Measurements from ENCODE around the gene EHD1.
"Not testable (repeated sequence)": the region's sequence is repeated elsewhere in the genome, so short reads cannot be mapped to it uniquely, and the experiment has no call there.

The EHD1 gene

DNA sequence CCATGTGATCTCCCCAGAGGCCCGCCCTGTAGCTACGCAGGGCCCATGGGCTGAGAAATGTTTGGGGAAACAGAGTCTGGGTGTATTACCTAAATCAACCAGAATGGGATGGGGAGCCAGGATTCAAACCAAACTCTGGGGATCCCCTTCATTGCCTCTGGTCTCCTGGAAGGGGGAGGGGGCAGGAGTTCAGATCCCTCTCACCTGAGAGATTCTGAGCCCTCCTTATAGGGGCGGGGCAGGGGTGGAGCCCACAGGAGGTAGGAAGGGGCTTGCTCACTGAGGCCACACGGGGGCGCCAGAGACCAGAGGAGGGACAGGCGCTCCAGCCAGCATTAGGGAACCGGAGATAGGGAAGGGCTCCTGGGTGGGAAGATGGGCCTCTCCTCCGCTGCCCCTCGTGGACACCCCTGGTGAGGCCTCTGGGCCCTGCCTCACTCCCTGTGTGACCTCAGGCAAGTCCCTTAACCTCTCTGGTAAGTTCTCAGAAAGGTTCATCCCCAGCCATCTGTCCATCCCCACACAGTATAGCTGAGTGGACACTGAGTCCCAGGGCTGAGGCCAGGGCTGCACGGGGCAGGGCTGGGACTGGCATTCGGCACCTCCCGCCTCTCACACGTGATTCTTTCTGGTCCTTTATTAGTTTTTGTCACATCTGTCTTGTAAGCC lies 31.3 kb downstream of the EHD1 start:
- H3K4me3 ChIP-seq (ENCODE audit: low read depth, low read length): no peak overlapping the region

DNA sequence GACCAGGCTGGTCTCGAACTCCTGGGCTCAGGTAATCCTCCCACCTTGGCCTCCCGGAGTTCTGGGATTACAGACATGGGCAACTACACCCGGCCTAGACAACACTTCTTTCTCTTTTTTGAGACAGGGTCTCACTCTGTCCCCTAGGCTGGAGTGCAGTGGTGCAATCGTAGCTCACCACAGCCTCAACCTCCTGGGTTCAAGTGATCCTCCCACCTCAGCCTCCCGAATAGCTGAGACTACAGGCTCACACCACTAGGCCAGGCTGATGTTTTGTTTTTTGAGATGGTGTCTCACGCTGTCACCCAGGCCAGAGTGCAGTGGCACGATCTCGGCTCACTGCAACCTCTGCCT lies 32.7 kb downstream of the EHD1 start:
- H3K4me3 ChIP-seq (ENCODE audit: low read depth, low read length): not testable (repeated sequence)

More for the DNA sequence above, 31.3 kb downstream of the EHD1 start:
- TF ChIP-seq, protein P1, sequence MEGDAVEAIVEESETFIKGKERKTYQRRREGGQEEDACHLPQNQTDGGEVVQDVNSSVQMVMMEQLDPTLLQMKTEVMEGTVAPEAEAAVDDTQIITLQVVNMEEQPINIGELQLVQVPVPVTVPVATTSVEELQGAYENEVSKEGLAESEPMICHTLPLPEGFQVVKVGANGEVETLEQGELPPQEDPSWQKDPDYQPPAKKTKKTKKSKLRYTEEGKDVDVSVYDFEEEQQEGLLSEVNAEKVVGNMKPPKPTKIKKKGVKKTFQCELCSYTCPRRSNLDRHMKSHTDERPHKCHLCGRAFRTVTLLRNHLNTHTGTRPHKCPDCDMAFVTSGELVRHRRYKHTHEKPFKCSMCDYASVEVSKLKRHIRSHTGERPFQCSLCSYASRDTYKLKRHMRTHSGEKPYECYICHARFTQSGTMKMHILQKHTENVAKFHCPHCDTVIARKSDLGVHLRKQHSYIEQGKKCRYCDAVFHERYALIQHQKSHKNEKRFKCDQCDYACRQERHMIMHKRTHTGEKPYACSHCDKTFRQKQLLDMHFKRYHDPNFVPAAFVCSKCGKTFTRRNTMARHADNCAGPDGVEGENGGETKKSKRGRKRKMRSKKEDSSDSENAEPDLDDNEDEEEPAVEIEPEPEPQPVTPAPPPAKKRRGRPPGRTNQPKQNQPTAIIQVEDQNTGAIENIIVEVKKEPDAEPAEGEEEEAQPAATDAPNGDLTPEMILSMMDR (IDR thresholded peaks at IDR 0.05; ENCODE audit: borderline replicate concordance, insufficient read depth, low read depth, low read length): peak; percentile 94

DNA sequence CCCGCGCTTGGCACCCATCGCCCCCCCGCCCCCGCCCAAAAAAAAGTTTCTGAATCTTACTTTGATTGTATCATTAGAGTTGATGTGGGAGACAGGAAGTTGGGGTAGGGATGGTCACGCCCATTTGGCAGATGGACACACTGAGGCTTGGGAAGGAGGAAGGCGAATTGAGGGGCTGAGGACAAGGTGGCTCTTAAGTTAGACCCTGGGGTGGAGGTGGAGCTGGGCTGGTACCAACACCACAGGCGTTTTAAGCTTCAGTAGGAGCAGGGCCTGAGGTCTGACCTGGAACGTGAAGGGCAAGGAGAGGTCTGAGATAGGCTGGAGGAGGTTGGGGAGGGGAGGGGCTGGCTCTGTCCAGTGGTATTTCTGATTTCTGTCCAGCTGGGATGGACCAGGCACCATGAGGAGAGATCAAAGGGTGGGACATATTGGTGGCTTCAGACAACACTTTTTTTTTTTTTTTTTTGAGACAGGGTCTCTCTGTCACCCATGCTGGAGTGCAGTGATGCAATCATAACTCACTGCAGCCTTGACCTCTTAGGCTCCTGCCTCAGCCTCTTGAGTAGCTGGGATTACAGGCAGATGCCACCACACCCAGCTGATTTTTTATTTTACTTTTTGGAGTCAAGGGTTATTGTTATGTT lies 33.2 kb downstream of the EHD1 start:
- peak overlapping the region; percentile 45 for H3K4me3 ChIP-seq (ENCODE audit: low read depth, low read length)
- TF ChIP-seq, protein P1 (IDR thresholded peaks at IDR 0.05; ENCODE audit: borderline replicate concordance, insufficient read depth, low read depth, low read length): no peak

DNA sequence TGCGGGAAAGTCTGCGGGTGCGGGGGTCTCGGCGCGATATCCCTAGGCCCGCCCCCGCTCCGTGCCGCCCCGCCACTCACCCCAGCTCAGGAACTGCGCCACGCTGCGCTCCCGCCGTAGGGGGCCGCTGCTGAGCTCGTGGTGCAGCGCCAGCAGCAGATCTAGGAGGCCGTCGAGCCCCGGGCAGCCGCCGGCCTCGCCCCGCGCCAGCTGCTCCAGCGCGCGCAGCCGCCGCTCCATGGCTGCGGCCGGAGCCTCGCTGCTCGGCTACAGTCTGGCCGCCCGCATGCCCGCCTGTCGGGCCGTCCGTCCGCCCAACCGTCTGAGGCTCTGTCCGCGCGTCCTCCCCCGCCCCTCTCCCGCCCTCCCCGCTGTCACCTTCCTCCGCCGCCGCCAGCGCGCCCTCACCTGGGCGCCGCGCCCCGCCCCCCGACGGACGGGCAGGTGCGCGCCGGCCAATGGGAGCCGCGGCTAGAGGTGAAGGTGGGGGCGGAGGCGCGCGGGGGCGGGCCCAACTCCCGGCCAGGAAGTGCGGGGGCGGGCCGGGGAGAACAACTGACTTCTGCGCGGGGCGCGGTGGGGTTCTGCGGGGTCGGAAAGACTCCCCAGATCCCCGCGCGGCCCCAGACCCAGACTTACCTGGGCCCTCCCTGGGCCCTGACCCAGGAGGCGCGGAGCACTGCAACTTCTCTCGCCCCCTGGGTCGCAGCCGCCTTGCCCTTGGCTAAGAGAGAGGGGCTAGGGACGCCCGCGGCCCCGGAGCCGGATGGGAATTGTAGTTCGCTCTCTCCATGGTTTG lies 33.9 kb downstream of the EHD1 start, which contains the start of gene CDC42BPG:
Gene CDC42BPG, minus strand, starts transcription at position 324 of the 799 bp plus-strand sequence. Its CDS starts 84 bp downstream, at position 240.
- peak within 1 kb of the TSS; percentile 45 for H3K4me3 ChIP-seq (ENCODE audit: low read depth, low read length)

DNA sequence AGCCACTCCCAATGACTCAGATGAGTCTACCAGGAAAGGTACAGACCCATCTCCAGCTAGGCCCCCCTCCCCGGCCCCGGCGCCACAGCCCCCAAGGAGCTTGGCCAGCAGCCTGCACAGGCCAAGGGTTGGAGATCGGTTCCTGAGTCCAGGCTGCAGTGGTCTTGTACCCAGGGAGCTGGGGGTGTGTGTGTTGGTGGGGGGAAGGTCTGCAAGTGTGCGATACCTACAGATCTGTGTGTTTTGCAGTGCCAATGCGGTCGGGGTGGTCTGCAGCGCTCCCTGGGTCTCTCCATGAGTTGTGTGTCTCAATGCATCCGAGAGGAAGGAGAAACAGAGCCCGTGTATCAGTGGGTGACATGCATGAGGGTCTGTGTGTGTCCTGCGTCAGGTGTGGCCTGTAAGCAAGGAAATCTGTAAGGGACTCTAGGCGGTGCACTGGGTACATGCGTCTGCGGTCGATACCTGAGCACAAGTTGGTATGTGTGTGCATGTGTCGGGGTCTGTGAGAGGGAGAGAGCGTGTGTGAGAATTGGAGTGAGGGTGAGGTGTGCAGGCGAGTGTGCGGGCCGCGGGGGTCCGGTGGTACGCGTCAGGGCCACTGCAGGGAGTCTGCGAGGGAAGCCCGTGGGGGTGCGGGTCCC lies 34.6 kb downstream of the EHD1 start:
- TF ChIP-seq, protein P1 (IDR thresholded peaks at IDR 0.05; ENCODE audit: borderline replicate concordance, insufficient read depth, low read depth, low read length): no peak
- H3K4me3 ChIP-seq (ENCODE audit: low read depth, low read length): peak overlapping the region; percentile 34

More for the DNA sequence above, 33.9 kb downstream of the EHD1 start, which contains the start of gene CDC42BPG:
- TF ChIP-seq, protein P1 (IDR thresholded peaks at IDR 0.05; ENCODE audit: borderline replicate concordance, insufficient read depth, low read depth, low read length): peak; percentile 84

DNA sequence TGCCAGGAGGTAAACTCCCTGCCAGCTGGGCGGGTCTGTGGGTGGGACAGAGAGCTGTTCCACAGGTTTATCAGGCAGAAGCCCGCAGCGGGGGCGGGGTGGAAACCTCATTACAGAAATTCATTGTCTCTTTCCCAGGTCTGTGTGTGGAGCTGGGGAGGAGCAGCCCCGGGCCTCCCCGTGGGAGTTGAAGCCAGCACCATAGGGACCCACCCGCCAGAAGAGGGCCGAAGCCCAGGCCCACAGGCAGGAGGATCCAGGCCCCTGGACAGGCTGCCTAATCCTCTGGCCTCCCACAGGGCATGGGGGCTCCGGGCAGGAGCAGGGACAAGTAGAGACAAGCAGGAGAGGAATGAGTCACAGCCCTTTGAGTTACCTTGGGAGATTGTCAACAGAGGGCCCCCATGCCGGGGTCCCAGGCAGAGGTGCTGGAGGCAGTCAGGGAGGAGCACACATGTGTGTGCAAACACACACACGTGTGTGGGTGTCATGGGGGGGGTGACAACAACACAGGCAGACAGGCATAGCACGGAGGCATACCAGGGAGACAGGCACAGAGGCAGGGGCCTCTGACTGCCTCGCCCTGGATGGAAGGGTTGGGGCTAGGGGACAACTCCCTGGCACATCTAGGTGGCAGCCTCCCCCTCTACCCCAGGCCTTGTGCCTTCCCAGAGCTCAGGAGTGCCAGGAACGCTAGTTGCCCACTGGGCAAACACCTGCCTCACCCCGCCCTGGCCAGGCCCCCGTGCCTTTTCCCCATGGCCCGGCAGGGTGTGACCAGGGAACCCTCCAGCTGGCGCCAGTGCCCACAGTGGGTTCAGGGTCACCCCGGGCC lies 35.4 kb downstream of the EHD1 start:
- TF ChIP-seq, protein P1 (IDR thresholded peaks at IDR 0.05; ENCODE audit: borderline replicate concordance, insufficient read depth, low read depth, low read length): no peak
- H3K4me3 ChIP-seq (ENCODE audit: low read depth, low read length): no peak overlapping the region

Measured in GM12875 (cell line).